NCI-H526 (cell line): ENCODE results near the gene SMAD1.

Experiments
- DNase-seq, 2 experiments: peaks; one replicate each; lab custom pipeline; 2025; lab: John Stamatoyannopoulos, UW

Gene SMAD1

GRCh38 chr4:145481164-145481941 lies at the start of gene SMAD1:
Gene SMAD1 (plus strand): TSS chr4:145481853. CDS start chr4:145514614, 32,761 bp downstream.
- peak; percentile 71 to 91 for DNase-seq

GRCh38 chr4:145433684-145434083 lies 48.0 kb upstream of the SMAD1 start:
- DNase-seq: no peak

GRCh38 chr4:145435646-145436045 lies 46.0 kb upstream of the SMAD1 start:
- peak in 1 of 2 experiments; percentile 22 for DNase-seq

GRCh38 chr4:145436114-145436513 lies 45.5 kb upstream of the SMAD1 start:
- DNase-seq: no peak

GRCh38 chr4:145436796-145437195 lies 44.9 kb upstream of the SMAD1 start:
- DNase-seq: peak in 1 of 2 experiments; percentile 8

- no peak for DNase-seq
Observed at GRCh38 chr4:145437466-145437865, 44.2 kb upstream of the SMAD1 start.

GRCh38 chr4:145438298-145438697 lies 43.4 kb upstream of the SMAD1 start:
- DNase-seq: peak; percentile 84 to 92

- no peak for DNase-seq
Observed at GRCh38 chr4:145440292-145441007, 41.2 kb upstream of the SMAD1 start.

- no peak for DNase-seq
Observed at GRCh38 chr4:145446184-145446583, 35.5 kb upstream of the SMAD1 start.

GRCh38 chr4:145451895-145452294 lies 29.8 kb upstream of the SMAD1 start:
- DNase-seq: no peak

- DNase-seq: no peak
Observed at GRCh38 chr4:145452447-145453162, 29.0 kb upstream of the SMAD1 start.

- DNase-seq: no peak
Observed at GRCh38 chr4:145453163-145453520, 28.5 kb upstream of the SMAD1 start.

GRCh38 chr4:145473203-145473602 lies 8.4 kb upstream of the SMAD1 start:
- DNase-seq: no peak

GRCh38 chr4:145480257-145480656 lies 1.4 kb upstream of the SMAD1 start:
- peak in 1 of 2 experiments; percentile 17 for DNase-seq

- DNase-seq: no peak
Observed at GRCh38 chr4:145481942-145482208, 222 bp downstream of the SMAD1 start.

- DNase-seq: peak; percentile 76 to 83
Observed at GRCh38 chr4:145482209-145483037, 770 bp downstream of the SMAD1 start.

GRCh38 chr4:145483514-145483913 lies 1.9 kb downstream of the SMAD1 start:
- peak; percentile 9 to 25 for DNase-seq

- DNase-seq: no peak
Observed at GRCh38 chr4:145484225-145484846, 2.7 kb downstream of the SMAD1 start.

- DNase-seq: no peak
Observed at GRCh38 chr4:145485120-145485519, 3.5 kb downstream of the SMAD1 start.

GRCh38 chr4:145486603-145487002 lies 5.0 kb downstream of the SMAD1 start:
- DNase-seq: no peak

- peak; percentile 38 to 55 for DNase-seq
Observed at GRCh38 chr4:145487631-145488030, 6.0 kb downstream of the SMAD1 start.

- DNase-seq: peak; percentile 43 to 49
Observed at GRCh38 chr4:145488310-145488709, 6.7 kb downstream of the SMAD1 start.
